ENCODE results near the gene HEMK1.

HEMK1 gene

GRCh38 chr3:50575372-50575771, 6.0 kb downstream of the HEMK1 start:
- no peak for DNase-seq

- no peak for DNase-seq
These were observed 8.0 kb downstream of the HEMK1 start for GRCh38 chr3:50577348-50577747.

- DNase-seq: no peak
These were observed 11.5 kb downstream of the HEMK1 start for GRCh38 chr3:50580683-50581458.

GRCh38 chr3:50581459-50581842, 12.1 kb downstream of the HEMK1 start:
- DNase-seq: no peak

GRCh38 chr3:50582083-50582482, 12.8 kb downstream of the HEMK1 start:
- DNase-seq: no peak

GRCh38 chr3:50583897-50584296, 14.6 kb downstream of the HEMK1 start:
- DNase-seq: no peak

- no peak for DNase-seq
These were observed 15.1 kb downstream of the HEMK1 start for GRCh38 chr3:50584391-50584790.

- DNase-seq: no peak
These were observed 16.8 kb downstream of the HEMK1 start for GRCh38 chr3:50585919-50586762.

- no peak for DNase-seq
These were observed 17.4 kb downstream of the HEMK1 start for GRCh38 chr3:50586763-50587070.

- no peak for DNase-seq
These were observed 18.1 kb downstream of the HEMK1 start for GRCh38 chr3:50587373-50587772.

GRCh38 chr3:50587806-50588758, 18.8 kb downstream of the HEMK1 start:
- no peak for DNase-seq

- no peak for DNase-seq
These were observed 19.6 kb downstream of the HEMK1 start for GRCh38 chr3:50588759-50589433.

- DNase-seq: no peak
These were observed 21.9 kb downstream of the HEMK1 start for GRCh38 chr3:50591196-50591741.

- no peak for DNase-seq
These were observed 23.2 kb downstream of the HEMK1 start for GRCh38 chr3:50592568-50592967.

GRCh38 chr3:50594253-50594785, 25.0 kb downstream of the HEMK1 start:
- DNase-seq: no peak

GRCh38 chr3:50599115-50599715, 29.9 kb downstream of the HEMK1 start:
- DNase-seq: no peak

GRCh38 chr3:50599716-50600118, 30.4 kb downstream of the HEMK1 start:
- DNase-seq: no peak

- no peak for DNase-seq
These were observed 30.9 kb downstream of the HEMK1 start for GRCh38 chr3:50600141-50600753.

GRCh38 chr3:50600841-50601591, 31.7 kb downstream of the HEMK1 start:
- peak; percentile 81 for DNase-seq

- no peak for DNase-seq
These were observed 33.4 kb downstream of the HEMK1 start for GRCh38 chr3:50602595-50603191.

All from NCI-H526 treated with DMSO at 0.1 percent for 48 hours (cell line).